ENCODE results near the gene FLACC1.

FLACC1 gene

DNA sequence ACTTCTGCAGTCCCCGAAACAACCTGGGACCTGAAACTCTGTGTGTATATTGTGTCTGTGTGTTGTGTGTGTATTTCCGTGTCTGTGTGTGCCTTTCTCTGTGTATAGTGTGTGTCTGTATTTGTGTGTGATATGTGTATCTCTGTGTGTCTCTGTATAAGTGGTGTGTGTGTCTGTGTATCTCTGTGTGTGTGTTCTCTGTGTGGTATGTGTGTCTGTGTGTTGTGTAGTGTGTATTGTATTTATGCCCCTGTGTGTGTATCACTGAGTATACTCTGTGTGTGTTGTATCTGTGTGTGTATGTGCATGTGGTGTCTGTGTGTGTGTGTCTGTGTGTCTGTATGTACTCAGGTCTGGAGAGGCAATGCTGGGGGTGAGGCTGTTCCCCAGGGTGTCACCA lies 85.2 kb downstream of the FLACC1 start:
- Histone ChIP-seq H3K27me3 (ENCODE audit: control insufficient read depth, insufficient read depth, low read length) (no peaks in the 10 kb centered on the region), H3K4me1 (ENCODE audit: control insufficient read depth, insufficient read depth, low read length) (no peaks in the 10 kb centered on the region), H3K36me3 (ENCODE audit: insufficient read depth, low read length) (peaks cover 44% of the 10 kb centered on the region), H3K9ac (ENCODE audit: low read depth, low read length) (no peak overlapping the region), H3K9me3 (replicated peaks; ENCODE audit: low read length) (no peaks in the 10 kb centered on the region), H3K4me2 (ENCODE audit: low read length) (no peak overlapping the region), H3K4me3 (ENCODE audit: low read length) (no peak overlapping the region)

DNA sequence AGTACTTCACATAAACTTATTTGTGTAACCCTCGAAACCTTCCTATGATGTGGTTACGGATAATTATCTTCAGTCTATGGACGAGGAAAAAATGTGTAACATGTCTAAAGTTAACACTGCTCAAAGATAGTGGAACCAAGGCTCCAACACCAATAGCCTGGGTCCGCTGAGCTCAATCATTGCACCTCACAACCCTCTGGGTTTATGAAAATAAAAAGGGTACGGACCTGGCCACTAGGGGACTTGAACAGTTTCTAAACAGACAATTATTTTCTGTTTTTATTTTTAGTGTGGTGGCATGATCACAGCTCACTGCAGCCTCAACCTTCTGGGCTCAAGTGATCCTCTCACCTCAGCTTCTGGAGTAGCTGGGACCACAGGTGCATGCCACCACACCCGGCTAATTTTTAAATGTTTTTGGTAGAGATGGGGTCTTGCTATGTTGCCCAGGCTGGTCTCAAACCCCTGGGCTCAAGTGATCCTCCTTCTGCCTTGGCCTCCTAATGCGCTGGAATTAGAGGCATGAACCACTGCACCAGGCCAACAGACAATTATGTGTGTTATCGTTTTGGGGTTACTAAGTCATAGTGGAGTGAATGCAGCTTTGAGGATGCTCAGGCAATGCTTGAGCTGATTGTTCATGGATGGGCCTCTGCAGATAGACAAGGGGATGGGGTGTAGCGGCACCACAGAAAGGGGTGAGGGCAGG lies 86.7 kb downstream of the FLACC1 start:
- Histone ChIP-seq H3K4me1 (ENCODE audit: control insufficient read depth, insufficient read depth, low read length) (no peaks in the 10 kb centered on the region), H3K4me3 (ENCODE audit: low read length) (no peak overlapping the region), H3K36me3 (ENCODE audit: insufficient read depth, low read length) (peaks cover 37% of the 10 kb centered on the region)

DNA sequence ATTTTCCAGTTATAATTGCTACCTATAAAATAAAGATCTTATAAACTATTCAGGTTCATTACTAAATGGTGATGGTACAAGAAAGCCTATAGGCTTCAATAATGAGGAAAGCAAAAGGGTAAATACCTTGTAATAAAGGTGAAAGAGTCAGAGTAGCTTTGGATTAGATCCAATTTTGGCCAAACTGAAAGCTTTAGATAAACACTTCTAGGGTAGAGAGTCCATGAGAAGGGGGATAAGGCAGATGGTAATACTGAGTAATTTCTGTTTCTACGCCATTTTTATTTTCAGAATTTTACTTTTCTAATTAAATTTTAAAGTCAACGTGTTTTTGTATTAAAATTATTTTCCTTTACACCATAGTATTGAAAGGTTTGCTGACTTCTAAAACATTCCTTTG lies 87.4 kb downstream of the FLACC1 start:
- Histone ChIP-seq H3K4me1 (ENCODE audit: control insufficient read depth, insufficient read depth, low read length) (no peaks in the 10 kb centered on the region), H3K27me3 (ENCODE audit: control insufficient read depth, insufficient read depth, low read length) (no peaks in the 10 kb centered on the region), H3K4me3 (ENCODE audit: low read length) (no peak overlapping the region), H3K36me3 (ENCODE audit: insufficient read depth, low read length) (peaks cover 30% of the 10 kb centered on the region), H3K9ac (ENCODE audit: low read depth, low read length) (no peak overlapping the region), H3K9me3 (replicated peaks; ENCODE audit: low read length) (no peaks in the 10 kb centered on the region), H3K4me2 (ENCODE audit: low read length) (no peak overlapping the region)

More for the DNA sequence above, 86.7 kb downstream of the FLACC1 start:
- Histone ChIP-seq H3K9me3 (replicated peaks; ENCODE audit: low read length) (no peaks in the 10 kb centered on the region), H3K4me2 (ENCODE audit: low read length) (no peak overlapping the region), H3K27me3 (ENCODE audit: control insufficient read depth, insufficient read depth, low read length) (no peaks in the 10 kb centered on the region), H3K9ac (ENCODE audit: low read depth, low read length) (no peak overlapping the region)

DNA sequence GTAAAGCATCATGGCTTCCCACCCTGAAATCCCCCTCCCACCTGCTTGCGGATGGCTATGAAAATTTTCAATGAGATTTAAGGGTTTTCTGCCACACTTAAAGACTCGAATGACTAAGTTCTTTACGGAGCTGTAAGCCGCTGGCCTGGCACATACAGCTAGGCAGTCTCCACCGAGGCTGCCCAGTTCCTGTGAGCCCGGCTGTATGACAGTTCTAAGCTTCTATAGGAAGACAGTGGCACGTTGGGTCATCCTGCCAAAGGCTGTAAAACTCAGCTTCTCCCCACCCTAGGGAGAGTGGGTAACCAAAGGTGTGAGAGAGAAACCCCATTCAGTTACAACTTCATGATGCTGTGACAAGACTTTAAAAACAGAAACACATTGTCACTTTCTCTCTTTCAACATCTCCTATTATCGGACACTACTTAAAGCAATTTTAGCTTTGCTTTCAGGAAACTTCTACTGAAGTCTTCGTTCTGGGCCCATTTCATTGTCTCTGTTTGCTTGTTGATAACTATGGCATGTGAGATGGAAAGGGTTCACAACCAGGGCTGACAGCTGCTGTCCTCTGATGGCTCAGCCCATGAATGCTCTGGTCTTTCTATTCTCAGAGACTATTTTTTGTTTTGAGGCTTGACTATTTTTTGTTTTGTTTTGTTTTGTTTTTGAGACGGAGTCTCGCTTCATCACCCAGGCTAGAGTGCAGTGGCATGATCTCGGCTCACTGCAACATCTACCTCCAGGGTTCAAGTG lies 89.7 kb downstream of the FLACC1 start:
- Histone ChIP-seq H3K4me3 (ENCODE audit: low read length) (no peak overlapping the region), H3K4me2 (ENCODE audit: low read length) (no peak overlapping the region), H3K9ac (ENCODE audit: low read depth, low read length) (no peak overlapping the region), H3K4me1 (ENCODE audit: control insufficient read depth, insufficient read depth, low read length) (peaks cover 4% of the 10 kb centered on the region), H3K27me3 (ENCODE audit: control insufficient read depth, insufficient read depth, low read length) (no peaks in the 10 kb centered on the region), H3K36me3 (ENCODE audit: insufficient read depth, low read length) (peaks cover 19% of the 10 kb centered on the region), H3K9me3 (replicated peaks; ENCODE audit: low read length) (no peaks in the 10 kb centered on the region)

DNA sequence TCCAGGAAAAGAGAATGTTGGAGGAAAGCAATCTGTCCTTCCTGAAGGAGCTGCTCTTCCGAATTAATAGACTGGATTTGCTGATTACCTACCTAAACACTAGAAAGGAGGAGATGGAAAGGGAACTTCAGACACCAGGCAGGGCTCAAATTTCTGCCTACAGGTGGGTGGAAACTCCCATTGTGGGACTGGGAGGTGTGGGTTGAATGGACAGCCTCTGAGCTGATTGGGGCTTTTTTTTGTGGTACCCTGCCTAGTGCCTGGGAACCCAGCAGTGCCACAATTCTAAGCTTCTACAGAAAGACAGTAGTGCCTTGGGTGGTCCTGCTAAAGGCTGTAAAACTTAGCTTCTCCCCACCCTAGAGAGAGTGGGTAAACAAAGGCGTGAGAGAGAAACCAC lies 90.5 kb downstream of the FLACC1 start:
- no peaks in the 10 kb centered on the region for H3K27me3 ChIP-seq (ENCODE audit: control insufficient read depth, insufficient read depth, low read length)
- H3K4me1 ChIP-seq (ENCODE audit: control insufficient read depth, insufficient read depth, low read length) = peaks cover 7% of the 10 kb centered on the region
- H3K9ac ChIP-seq (ENCODE audit: low read depth, low read length) = no peak overlapping the region
- peaks cover 16% of the 10 kb centered on the region for H3K36me3 ChIP-seq (ENCODE audit: insufficient read depth, low read length)
- no peak overlapping the region for H3K4me2 ChIP-seq (ENCODE audit: low read length)
- no peak overlapping the region for H3K4me3 ChIP-seq (ENCODE audit: low read length)
- H3K9me3 ChIP-seq (replicated peaks; ENCODE audit: low read length) = no peaks in the 10 kb centered on the region

DNA sequence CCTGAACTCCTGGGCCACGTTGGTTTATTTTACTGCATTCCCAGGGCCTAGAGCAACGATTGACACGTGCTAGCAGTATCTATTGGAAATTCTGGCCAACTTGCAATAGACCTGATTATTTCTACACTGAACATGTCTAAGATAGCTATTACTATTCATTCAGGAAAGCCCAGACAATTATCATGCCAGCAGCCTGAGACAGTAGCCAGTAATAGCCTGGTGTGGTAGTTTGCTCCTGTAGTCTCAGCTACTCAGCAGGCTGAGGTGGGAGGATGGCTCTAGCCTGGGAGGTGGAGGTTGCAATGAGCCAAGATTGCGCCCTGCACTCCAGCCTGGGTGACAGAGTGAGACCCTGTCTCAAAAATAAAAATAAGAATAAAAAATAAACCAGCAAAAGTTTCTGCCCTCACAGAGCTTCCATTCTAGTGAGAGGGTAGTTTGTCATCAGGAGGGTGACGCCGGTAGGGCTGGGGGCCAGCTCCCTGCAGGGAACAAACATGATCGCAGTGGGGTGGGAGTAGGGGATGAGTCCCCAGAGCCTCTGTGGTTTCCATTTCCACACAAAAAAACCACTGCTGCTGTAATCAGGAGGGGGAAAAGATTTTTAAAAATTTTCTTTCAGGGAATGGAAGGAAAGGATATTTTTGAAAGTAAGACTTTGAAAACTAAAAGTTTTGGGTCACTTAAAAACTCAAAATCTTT lies 92.5 kb downstream of the FLACC1 start:
- Histone ChIP-seq H3K9me3 (replicated peaks; ENCODE audit: low read length) (no peaks in the 10 kb centered on the region), H3K4me1 (ENCODE audit: control insufficient read depth, insufficient read depth, low read length) (peaks cover 20% of the 10 kb centered on the region), H3K9ac (ENCODE audit: low read depth, low read length) (no peak overlapping the region), H3K4me2 (ENCODE audit: low read length) (no peak overlapping the region), H3K36me3 (ENCODE audit: insufficient read depth, low read length) (peaks cover 11% of the 10 kb centered on the region), H3K4me3 (ENCODE audit: low read length) (no peak overlapping the region), H3K27me3 (ENCODE audit: control insufficient read depth, insufficient read depth, low read length) (no peaks in the 10 kb centered on the region)

DNA sequence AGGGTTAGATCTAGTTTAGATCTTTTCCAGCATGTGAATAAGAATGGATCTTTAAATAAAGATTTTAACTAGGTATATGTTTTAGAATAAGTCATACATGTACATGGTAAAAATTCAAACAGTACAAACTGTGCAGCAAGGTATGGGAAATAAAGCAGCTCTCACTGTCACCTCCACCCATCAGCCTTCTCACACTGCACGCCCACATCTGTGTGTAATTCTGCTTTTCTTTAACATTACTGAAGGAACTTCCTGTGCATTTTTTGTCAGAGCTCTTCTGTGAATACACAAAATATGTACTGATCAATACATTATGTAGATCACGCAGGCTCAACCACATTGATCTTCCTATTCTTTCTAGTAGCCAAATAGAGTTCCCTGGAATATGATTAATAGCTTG lies 93.4 kb downstream of the FLACC1 start:
- Histone ChIP-seq H3K9ac (ENCODE audit: low read depth, low read length) (no peak overlapping the region), H3K27me3 (ENCODE audit: control insufficient read depth, insufficient read depth, low read length) (no peaks in the 10 kb centered on the region), H3K9me3 (replicated peaks; ENCODE audit: low read length) (no peaks in the 10 kb centered on the region), H3K4me1 (ENCODE audit: control insufficient read depth, insufficient read depth, low read length) (peaks cover 26% of the 10 kb centered on the region), H3K4me3 (ENCODE audit: low read length) (no peak overlapping the region), H3K36me3 (ENCODE audit: insufficient read depth, low read length) (peaks cover 9% of the 10 kb centered on the region), H3K4me2 (ENCODE audit: low read length) (no peak overlapping the region)

DNA sequence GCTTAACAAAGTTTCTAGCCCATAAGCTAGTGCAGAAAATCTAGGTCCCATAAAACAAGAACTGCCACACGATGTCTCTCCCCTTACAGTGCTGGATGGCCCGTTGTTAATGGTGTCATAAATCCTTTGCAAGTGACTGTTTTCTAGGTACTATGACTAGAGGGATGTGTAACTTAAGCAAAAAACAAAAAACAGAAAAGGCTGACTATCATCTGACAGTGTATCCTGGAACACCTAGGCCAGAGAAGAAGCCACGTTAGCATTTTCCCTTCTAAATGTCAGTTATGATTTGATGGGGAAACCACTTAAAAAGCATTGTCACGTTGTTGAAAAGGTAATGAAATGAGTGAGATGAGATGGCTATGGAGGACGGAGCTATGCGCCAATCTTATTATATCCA lies 94.4 kb downstream of the FLACC1 start:
- H3K4me3 ChIP-seq (ENCODE audit: low read length) = no peak overlapping the region
- peaks cover 9% of the 10 kb centered on the region for H3K36me3 ChIP-seq (ENCODE audit: insufficient read depth, low read length)
- H3K4me2 ChIP-seq (ENCODE audit: low read length) = peak overlapping the region; percentile 6
- H3K9ac ChIP-seq (ENCODE audit: low read depth, low read length) = no peak overlapping the region
- H3K4me1 ChIP-seq (ENCODE audit: control insufficient read depth, insufficient read depth, low read length) = peaks cover 26% of the 10 kb centered on the region
- H3K9me3 ChIP-seq (replicated peaks; ENCODE audit: low read length) = no peaks in the 10 kb centered on the region
- H3K27me3 ChIP-seq (ENCODE audit: control insufficient read depth, insufficient read depth, low read length) = no peaks in the 10 kb centered on the region

DNA sequence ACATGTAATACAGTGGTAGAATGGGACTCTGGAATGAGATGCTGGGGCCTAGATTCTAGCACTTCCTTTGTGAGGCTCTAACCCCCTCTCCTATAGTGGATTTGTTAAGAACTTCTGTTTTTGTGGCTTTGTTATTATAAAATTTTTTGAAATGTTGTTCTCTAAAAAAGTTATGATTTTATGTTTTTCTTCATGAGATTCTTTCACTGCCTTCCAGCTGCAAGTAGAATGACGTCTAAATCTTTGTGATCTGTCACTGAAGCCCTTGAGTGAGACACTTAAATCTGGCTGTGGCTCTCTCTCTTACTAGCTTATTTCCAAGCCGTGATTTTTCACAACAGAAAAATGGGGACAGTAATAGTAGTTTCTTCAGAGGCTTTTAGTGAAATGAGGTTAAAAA lies 95.2 kb downstream of the FLACC1 start:
- Histone ChIP-seq H3K9ac (ENCODE audit: low read depth, low read length) (no peak overlapping the region), H3K36me3 (ENCODE audit: insufficient read depth, low read length) (peaks cover 5% of the 10 kb centered on the region), H3K9me3 (replicated peaks; ENCODE audit: low read length) (no peaks in the 10 kb centered on the region), H3K4me1 (ENCODE audit: control insufficient read depth, insufficient read depth, low read length) (peaks cover 31% of the 10 kb centered on the region), H3K27me3 (ENCODE audit: control insufficient read depth, insufficient read depth, low read length) (no peaks in the 10 kb centered on the region), H3K4me3 (ENCODE audit: low read length) (no peak overlapping the region), H3K4me2 (ENCODE audit: low read length) (peak overlapping the region; percentile 51)

DNA sequence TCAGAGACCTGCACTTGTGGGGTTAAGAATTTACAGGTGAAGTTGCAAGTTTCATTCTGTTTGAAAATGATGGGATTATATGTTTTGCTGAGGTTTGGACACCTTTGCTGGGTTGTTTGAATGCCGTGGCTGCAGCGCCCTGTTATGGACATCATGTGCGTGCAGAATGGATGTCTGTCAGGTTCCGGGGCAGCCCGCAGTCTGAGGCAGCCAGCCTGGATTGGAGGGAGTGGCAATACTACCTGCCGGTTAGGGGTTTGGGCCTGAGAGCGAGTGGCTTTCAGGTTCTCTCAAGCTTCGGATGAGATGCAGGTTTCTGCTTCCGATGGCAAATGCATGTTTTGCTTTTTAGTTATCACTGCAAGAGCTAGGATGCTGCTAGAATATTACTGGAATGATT lies 95.7 kb downstream of the FLACC1 start:
- H3K4me1 ChIP-seq (ENCODE audit: control insufficient read depth, insufficient read depth, low read length) = peaks cover 31% of the 10 kb centered on the region

DNA sequence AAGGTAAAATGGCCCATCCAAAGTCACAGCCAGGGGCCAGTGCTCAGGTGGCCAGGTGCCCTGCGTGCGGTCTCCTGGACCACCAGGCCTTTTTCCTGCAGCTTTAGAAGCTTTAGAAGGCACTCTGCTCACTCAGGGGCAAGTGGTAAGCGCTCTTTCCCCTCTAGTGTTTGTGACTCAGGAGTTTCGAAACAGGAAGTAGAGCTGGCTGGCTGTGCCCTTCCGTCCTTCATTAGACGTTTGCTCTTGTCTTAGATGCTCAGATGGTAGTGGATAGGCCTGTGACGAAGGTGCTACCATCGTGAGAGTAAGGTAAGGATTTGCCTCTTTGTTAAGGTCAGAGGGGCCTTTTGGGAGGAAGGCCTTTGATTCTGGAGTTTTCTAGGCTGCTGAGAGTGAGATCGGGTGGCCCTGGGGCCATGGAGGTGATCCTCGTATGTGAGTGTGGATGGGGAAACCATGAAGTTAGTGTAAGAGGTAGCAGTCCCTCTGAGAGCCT lies 96.8 kb downstream of the FLACC1 start, which contains the start of gene CASP8:
Gene CASP8, plus strand, starts transcription at position 235 of the 499 bp plus-strand sequence. CDS start 5,951 bp downstream, outside the sequence.
- Histone ChIP-seq H3K4me1 (ENCODE audit: control insufficient read depth, insufficient read depth, low read length) (peaks cover 31% of the 10 kb centered on the region), H3K9me3 (replicated peaks; ENCODE audit: low read length) (no peaks in the 10 kb centered on the region), H3K4me3 (ENCODE audit: low read length) (peak within 1 kb of the TSS; percentile 68), H3K4me2 (ENCODE audit: low read length) (peak within 1 kb of the TSS; percentile 92), H3K9ac (ENCODE audit: low read depth, low read length) (no peak within 1 kb of the TSS), H3K36me3 (ENCODE audit: insufficient read depth, low read length) (no peaks in the 10 kb centered on the region), H3K27me3 (ENCODE audit: control insufficient read depth, insufficient read depth, low read length) (no peaks in the 10 kb centered on the region)

More for the DNA sequence above, 95.7 kb downstream of the FLACC1 start:
- Histone ChIP-seq H3K27me3 (ENCODE audit: control insufficient read depth, insufficient read depth, low read length) (no peaks in the 10 kb centered on the region), H3K9me3 (replicated peaks; ENCODE audit: low read length) (no peaks in the 10 kb centered on the region), H3K4me3 (ENCODE audit: low read length) (no peak overlapping the region), H3K9ac (ENCODE audit: low read depth, low read length) (no peak overlapping the region), H3K4me2 (ENCODE audit: low read length) (peak overlapping the region; percentile 51), H3K36me3 (ENCODE audit: insufficient read depth, low read length) (peaks cover under 1% of the 10 kb centered on the region)
